A204.1 (cell line): ENCODE results near the gene IGLL5.

Source experiments
- FAIRE-seq: peaks from 2 replicates; lab custom pipeline; 2012; peaks lifted over from hg19 to GRCh38; lab: Jason Lieb, UNC

The IGLL5 gene

GRCh38 chr22:22863001-22863400, 24.6 kb upstream of the IGLL5 start:
- no peak for FAIRE-seq

- FAIRE-seq, result no peak
Measured at GRCh38 chr22:22865311-22866072, 22.1 kb upstream of the IGLL5 start.

GRCh38 chr22:22866381-22867111, 21.1 kb upstream of the IGLL5 start:
- FAIRE-seq, result no peak

GRCh38 chr22:22867996-22868715, 19.5 kb upstream of the IGLL5 start:
- FAIRE-seq, result no peak

GRCh38 chr22:22870577-22871404, 16.8 kb upstream of the IGLL5 start:
- no peak for FAIRE-seq

- FAIRE-seq, result no peak
Measured at GRCh38 chr22:22871536-22872278, 15.9 kb upstream of the IGLL5 start.

- no peak for FAIRE-seq
Measured at GRCh38 chr22:22872722-22873708, 14.6 kb upstream of the IGLL5 start.

GRCh38 chr22:22877523-22878210, 9.9 kb upstream of the IGLL5 start:
- FAIRE-seq, result no peak

- FAIRE-seq, result no peak
Measured at GRCh38 chr22:22878211-22878570, 9.4 kb upstream of the IGLL5 start.

GRCh38 chr22:22878801-22879674, 8.6 kb upstream of the IGLL5 start:
- no peak for FAIRE-seq

- no peak for FAIRE-seq
Measured at GRCh38 chr22:22879675-22880155, 7.9 kb upstream of the IGLL5 start.

- no peak for FAIRE-seq
Measured at GRCh38 chr22:22880645-22881044, 7.0 kb upstream of the IGLL5 start.

GRCh38 chr22:22881116-22882000, 6.3 kb upstream of the IGLL5 start:
- no peak for FAIRE-seq

- FAIRE-seq, result no peak
Measured at GRCh38 chr22:22882033-22882717, 5.4 kb upstream of the IGLL5 start.

GRCh38 chr22:22883090-22883727, 4.4 kb upstream of the IGLL5 start:
- no peak for FAIRE-seq
